HepG2 (cell line): ENCODE measurements around the gene GAS6. TPM values are rescaled to one million over a fixed set of nuclear protein-coding genes. Genes with fewer than 3 reads are reported as not detected.
A peak's percentile ranks its signal among the peaks of the same experiment; 100 is the strongest.

ENCODE experiments used
- ATAC-seq: fragments of 200-7000 bp; cut with Tn5 transposase; 3 replicates; pipeline ENCODE4 v1.9.1; 2020; ENCODE audit warnings: mild to moderate bottlenecking, moderate library complexity
- BruUV-seq: library from RNA; stranded (reverse); fragments of 400-500 nt; replicated peaks from 2 replicates; lab custom pipeline; 2021; lab: Mats Ljungman, UMichigan
- CTCF ChIA-PET: fragments of 300-600 bp; formaldehyde crosslinking; extraction: SDS; loops from one replicate; lab custom pipeline; 2021; ENCODE audit warnings: low total read pairs, inconsistent platforms, low intra/inter-chr PET ratio; lab: Yijun Ruan, JAX
- POLR2A ChIA-PET: fragments of 350-600 bp; sonication (Branson Sonifier 250); formaldehyde crosslinking; loops from one replicate; lab custom pipeline; 2020; ENCODE audit warnings: antibody characterized with exemption, inconsistent platforms; lab: Yijun Ruan, JAX
- DNase-seq: peaks from one replicate; pipeline ENCODE4 v3.0.0-alpha.2; 2015; ENCODE audit warnings: low spot score
- FAIRE-seq: peaks from 3 replicates; lab custom pipeline; 2011; peaks lifted over from hg19 to GRCh38; lab: Jason Lieb, UNC
- H2AFZ ChIP-seq: one replicate; pipeline ENCODE4 v1.6.1; 2011; ENCODE audit warnings: low read length, inconsistent platforms
- H3K27ac ChIP-seq: fragments of 300-600 bp; 3 replicates; pipeline ENCODE4 v1.8.0; 2011; ENCODE audit warnings: mixed run types, mild to moderate bottlenecking, mixed read lengths, low read length, inconsistent platforms; ENCODE audit not compliant: insufficient read depth; ENCODE audit errors: extremely low read length
- H3K27me3 ChIP-seq, 2 experiments: fragments of 200-600 bp in 1 of 2; 2 replicates in 1 of 2; 3 replicates in 1 of 2; pipeline versions ENCODE4 v1.6.0 to v1.8.0; 2011; ENCODE audit warnings: low read length in 2 of 2, mild to moderate bottlenecking in 2 of 2, moderate library complexity in 2 of 2, inconsistent platforms in 1 of 2; ENCODE audit not compliant: insufficient read depth in 2 of 2, control insufficient read depth in 1 of 2
- H3K36me3 ChIP-seq, 2 experiments: fragments of 200-600 bp in 1 of 2; replicated peaks in 1 of 2; 2 replicates in 1 of 2; 3 replicates in 1 of 2; pipeline versions ENCODE4 v1.5.1 to v1.8.0; 2011; ENCODE audit warnings: low read length in 2 of 2, inconsistent platforms in 1 of 2; ENCODE audit not compliant: insufficient read depth in 2 of 2, control insufficient read depth in 1 of 2
- H3K4me1 ChIP-seq: 2 replicates; pipeline ENCODE4 v1.5.1; 2012; ENCODE audit warnings: low read length, inconsistent platforms; ENCODE audit not compliant: insufficient read depth
- H3K4me2 ChIP-seq: 2 replicates; pipeline ENCODE4 v1.6.0; 2011; ENCODE audit warnings: low read depth, low read length, inconsistent platforms
- H3K4me3 ChIP-seq, 3 experiments: fragments of 200-600 bp in 1 of 3; sonication (generic), shearing (Covaris generic) in 1 of 3; replicated peaks in 1 of 3; 2 replicates each; pipeline ENCODE4 v1.5.1; 2011 to 2016; ENCODE audit warnings: low read length in 3 of 3, inconsistent platforms in 2 of 3, low read depth in 2 of 3, mild to moderate bottlenecking in 2 of 3, control low read depth in 1 of 3, mixed read lengths in 1 of 3; ENCODE audit not compliant: insufficient read depth in 1 of 3
- H3K79me2 ChIP-seq: one replicate; pipeline ENCODE4 v1.6.1; 2011; ENCODE audit warnings: low read length, inconsistent platforms; ENCODE audit not compliant: insufficient read depth
- H3K9ac ChIP-seq: 2 replicates; pipeline ENCODE4 v1.6.0; 2011; ENCODE audit warnings: mild to moderate bottlenecking, low read depth, low read length, inconsistent platforms; ENCODE audit not compliant: insufficient read depth
- H3K9me3 ChIP-seq: 2 replicates; pipeline ENCODE4 v1.5.1; 2012; ENCODE audit warnings: mild to moderate bottlenecking, low read length
- H4K20me1 ChIP-seq: 2 replicates; pipeline ENCODE4 v1.6.0; 2011; ENCODE audit warnings: inconsistent platforms, mild to moderate bottlenecking, low read length, moderate library complexity; ENCODE audit not compliant: insufficient read depth
- LBX2 ChIP-seq: sonication (generic); formaldehyde crosslinking; IDR thresholded peaks from 2 replicates; pipeline ENCODE4 v1.5.0; 2020; ENCODE audit warnings: missing genetic modification reagents, mild to moderate bottlenecking, borderline replicate concordance
- MED1 ChIP-seq: sonication (generic); formaldehyde crosslinking; IDR thresholded peaks from 2 replicates; pipeline ENCODE4 v1.4.0; 2020; ENCODE audit warnings: missing genetic modification reagents
- MNT ChIP-seq: fragments of 450-650 bp; IDR thresholded peaks from 2 replicates; pipeline ENCODE4 v1.6.1; 2016
- POLR2A ChIP-seq, 2 experiments: IDR thresholded peaks; 2 replicates each; pipeline ENCODE4 v1.6.1; 2011; ENCODE audit warnings: low read depth in 2 of 2, low read length in 2 of 2, mild to moderate bottlenecking in 1 of 2, moderate library complexity in 1 of 2; ENCODE audit not compliant: insufficient read depth in 1 of 2
- SMYD3 ChIP-seq: sonication (generic); formaldehyde crosslinking; IDR thresholded peaks from 2 replicates; pipeline ENCODE4 v1.8.1; 2023; ENCODE audit warnings: mild to moderate bottlenecking, missing genetic modification reagents
- WGBS: methylation state at CpG from one replicate; pipeline ENCODE4 v1.1.6; 2017; ENCODE audit warnings: low lambda C conversion rate; 5-methylcytosine and 5-hydroxymethylcytosine counted together
- in situ Hi-C: cut with HindIII; loops from 2 replicates; pipeline ENCODE4 v1.10.0; 2017; ENCODE audit warnings: low pct_unique_long_range_greater_than_20kb; ENCODE audit not compliant: extremely low pct_ligation_motif_present
- intact Hi-C: fragments of 100-400 bp; cut with micrococcal nuclease; formaldehyde crosslinking; loops from one replicate; pipeline ENCODE4 v1.10.0; 2022; ENCODE audit not compliant: unreplicated experiment
- polyA plus RNA-seq, 8 experiments: library from polyadenylated mRNA; depleted of rRNA in 3 of 8; stranded (reverse) in 7 of 8; unstranded in 1 of 8; fragments of >200 nt; fragmentation: Illumina TruSeq in 4 of 8; extraction: Trizol in 4 of 8; gene quantifications; 2 replicates each; pipeline versions ENCODE4 v1.2.1 to v1.2.3, GENCODE V29; 2011 to 2016; ENCODE audit warnings: low read depth in 4 of 8, missing spikeins in 1 of 8, mixed read lengths in 1 of 8; ENCODE audit not compliant: insufficient read depth in 1 of 8
- total RNA-seq, 5 experiments: library from RNA; depleted of rRNA; stranded (reverse); fragments of >200 nt; fragmentation: Illumina TruSeq; extraction: Trizol; gene quantifications; 2 replicates each; pipeline ENCODE4 v1.2.3, GENCODE V29; 2016; ENCODE audit warnings: low read depth in 1 of 5

Gene GAS6
- total and polyA plus RNA-seq, 2 of the 13 experiments (the other 11 are each of a cell fraction or from before 2014, with no cell fraction given): 0.09 to 0.24 TPM

GRCh38 chr13:113776231-113777125 lies 87.4 kb downstream of the GAS6 start:
- intact Hi-C loops: no loop called here
- FAIRE-seq (no peak), DNase-seq (no peak), ATAC-seq (no peak)
- TF ChIP-seq LBX2 (CRISPR knock-in tag) (no peak), SMYD3 (CRISPR knock-in tag) (no peak), POLR2A (IDR thresholded peaks at IDR 0.05; ENCODE audit: insufficient read depth in 1 of 2, low read depth in 2 of 2, low read length in 2 of 2) (no peak)
- no peaks in the 10 kb centered on the region for H3K36me3 ChIP-seq
- H3K4me3 ChIP-seq: no peak overlapping the region
- H3K4me1 ChIP-seq: no peaks in the 10 kb centered on the region
- no peaks in the 10 kb centered on the region for H4K20me1 ChIP-seq
- BruUV-seq: no TSS peak
- ChIA-PET POLR2A (no interaction called here), CTCF (no interaction called here)
- no peaks in the 10 kb centered on the region for H3K79me2 ChIP-seq
- no peaks in the 10 kb centered on the region for H3K9me3 ChIP-seq
- peaks cover 0 to 13% of the 10 kb centered on the region in 2 experiments for H3K27me3 ChIP-seq
- H2AFZ ChIP-seq: no peak overlapping the region
- no peak overlapping the region for H3K9ac ChIP-seq
- H3K4me2 ChIP-seq: no peak overlapping the region
- no peak overlapping the region for H3K27ac ChIP-seq
- in situ Hi-C loops: no loop called here
- 36% methylated on average over 16 of the region's 35 CpGs for WGBS

- no TSS peak for BruUV-seq
- Histone ChIP-seq H3K27me3 (peaks cover 0 to 13% of the 10 kb centered on the region in 2 experiments), H3K27ac (no peak overlapping the region), H3K36me3 (no peaks in the 10 kb centered on the region), H4K20me1 (no peaks in the 10 kb centered on the region), H3K9me3 (no peaks in the 10 kb centered on the region), H3K79me2 (no peaks in the 10 kb centered on the region), H2AFZ (no peak overlapping the region), H3K4me1 (no peaks in the 10 kb centered on the region), H3K9ac (no peak overlapping the region), H3K4me3 (no peak overlapping the region), H3K4me2 (no peak overlapping the region)
- FAIRE-seq: no peak
- WGBS: 8% methylated on average over 4 of the region's 28 CpGs
- intact Hi-C loops (no loop called here), in situ Hi-C loops (no loop called here)
- POLR2A ChIA-PET: no interaction called here
- CTCF ChIA-PET: no interaction called here
- DNase-seq: no peak
- no peak for TF ChIP-seq MED1
- peak; percentile 54 for TF ChIP-seq MNT
- no peak for ATAC-seq
Observed at GRCh38 chr13:113775451-113776145, 88.3 kb downstream of the GAS6 start.
